ELF-1 (cell line): ENCODE results near the gene HELB.

Source experiments
- DNase-seq: peaks from one replicate; pipeline ENCODE4 v3.0.0-alpha.2; 2016; ENCODE audit warnings: low read depth, low spot score

The HELB gene

DNA sequence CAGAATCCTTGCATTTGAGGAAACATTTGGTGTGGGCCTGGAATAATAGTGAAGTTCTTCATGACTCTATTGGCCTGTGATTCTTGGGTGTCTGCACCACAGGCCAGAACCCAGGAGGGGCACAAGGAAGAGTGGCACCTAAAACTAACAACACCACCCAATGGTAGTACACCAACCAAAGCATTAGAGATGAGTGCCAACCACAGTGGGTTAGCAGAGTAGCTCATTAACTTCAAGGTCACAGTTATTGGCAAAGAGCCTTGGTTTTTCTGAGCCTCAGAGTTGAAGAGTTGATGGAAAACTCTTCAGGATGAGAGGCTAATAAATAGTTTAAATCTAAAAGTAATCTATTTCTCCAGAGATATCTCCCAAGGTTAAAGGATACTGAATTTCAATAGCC lies 57.0 kb downstream of the HELB start:
- no peak for DNase-seq

DNA sequence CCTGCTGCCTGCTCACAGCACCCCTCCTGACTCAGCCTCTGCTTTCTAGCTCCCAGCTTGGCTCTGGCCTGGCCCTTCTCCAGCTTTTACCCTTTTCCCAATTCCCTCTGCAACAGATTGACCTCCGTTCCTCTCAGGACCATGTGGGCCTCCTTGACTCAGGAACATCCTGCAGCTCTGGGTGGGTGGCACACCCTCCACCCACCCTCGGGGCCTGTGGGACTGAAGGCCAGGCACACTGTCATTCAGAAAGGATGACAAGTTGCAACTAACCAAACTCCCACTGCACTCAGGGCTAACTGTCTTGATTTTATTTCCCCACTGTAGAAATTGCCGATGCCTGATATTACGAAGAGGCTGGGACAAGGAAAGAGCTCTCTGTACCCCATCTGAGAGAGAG lies 59.4 kb downstream of the HELB start:
- DNase-seq = no peak

DNA sequence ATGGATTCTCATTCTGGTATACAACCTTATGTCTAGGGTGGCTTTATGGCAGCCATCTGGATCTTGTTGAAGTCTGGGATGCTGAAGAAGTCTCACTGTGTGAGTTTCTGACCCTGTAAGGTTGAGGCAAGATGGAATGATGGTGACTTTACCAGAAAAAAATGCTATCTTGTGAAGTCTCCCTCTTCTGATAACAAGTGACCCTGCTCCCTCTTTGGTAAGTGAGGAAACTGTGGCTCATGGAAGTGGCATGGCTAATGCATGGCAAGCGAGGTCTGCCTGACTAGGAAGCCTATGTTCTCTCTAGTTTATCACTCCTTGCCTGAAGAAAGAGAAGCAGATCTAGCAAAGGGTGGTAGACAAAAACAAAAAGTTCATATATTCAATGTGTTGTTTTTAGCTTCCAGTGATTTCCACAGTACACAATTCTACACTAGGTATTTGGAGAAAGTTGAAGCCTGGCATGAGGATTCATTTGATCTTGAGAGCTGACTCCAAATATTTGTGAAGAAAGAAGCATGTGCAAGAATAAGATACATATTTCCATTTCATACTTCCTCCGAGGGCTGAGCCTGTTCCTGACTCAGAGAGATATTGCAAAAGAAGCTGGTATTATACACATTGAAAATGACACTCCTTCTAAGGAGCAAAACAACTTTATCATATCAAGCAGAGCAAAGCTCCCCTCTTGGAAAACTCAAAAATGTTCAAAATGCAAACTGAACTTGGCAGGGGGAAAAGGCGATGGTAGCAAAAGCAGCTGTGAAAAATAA lies 63.6 kb downstream of the HELB start:
- DNase-seq = no peak

DNA sequence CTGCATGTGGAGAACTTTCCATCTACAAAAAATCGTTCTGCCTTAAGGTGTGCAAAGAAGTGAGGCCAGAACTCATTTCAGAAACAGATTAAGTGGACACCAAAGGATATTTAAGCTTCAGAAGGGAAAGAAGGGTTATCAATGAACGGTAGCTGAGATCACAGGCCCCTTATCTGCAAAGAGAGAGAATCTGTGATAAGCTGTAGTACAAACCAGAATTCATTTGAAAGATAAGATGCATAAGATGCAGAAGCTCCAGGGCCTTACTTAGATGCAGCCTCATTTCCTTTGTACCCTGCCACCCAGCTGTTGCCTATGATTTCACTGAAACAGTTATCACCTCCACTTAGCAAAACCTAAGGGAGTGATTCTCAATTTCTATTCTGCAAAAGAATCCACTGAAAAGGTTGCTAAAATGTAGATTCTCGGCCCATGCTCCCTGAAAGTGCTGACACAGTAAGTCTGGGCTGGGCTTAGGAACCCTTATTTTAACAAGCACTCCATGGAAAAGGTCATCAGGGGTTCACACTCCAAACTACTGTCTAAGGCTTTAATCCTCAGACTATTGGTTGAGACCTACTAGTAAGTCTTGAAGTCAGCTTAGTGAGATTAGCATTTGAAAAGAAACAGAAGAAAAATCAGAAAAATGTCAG lies 64.8 kb downstream of the HELB start:
- DNase-seq = no peak

DNA sequence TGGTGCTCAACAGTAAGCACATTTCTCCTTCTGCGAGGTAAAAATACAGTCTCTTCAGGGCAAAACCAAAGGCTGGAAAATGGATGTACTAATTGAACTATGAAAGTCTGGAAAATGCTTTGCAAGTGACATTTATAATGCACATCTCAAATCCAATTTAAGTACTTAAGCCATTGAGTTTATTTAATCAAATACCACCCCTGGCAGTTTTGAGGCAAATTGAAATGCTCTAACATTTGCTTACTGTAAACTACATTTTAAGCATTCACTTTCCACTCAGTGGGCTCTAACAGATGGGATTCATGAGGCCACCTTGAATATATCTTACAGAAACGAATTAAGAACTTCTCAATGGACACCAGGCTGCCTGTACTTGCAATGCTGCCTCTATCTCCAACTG lies 69.7 kb downstream of the HELB start:
- DNase-seq = no peak

DNA sequence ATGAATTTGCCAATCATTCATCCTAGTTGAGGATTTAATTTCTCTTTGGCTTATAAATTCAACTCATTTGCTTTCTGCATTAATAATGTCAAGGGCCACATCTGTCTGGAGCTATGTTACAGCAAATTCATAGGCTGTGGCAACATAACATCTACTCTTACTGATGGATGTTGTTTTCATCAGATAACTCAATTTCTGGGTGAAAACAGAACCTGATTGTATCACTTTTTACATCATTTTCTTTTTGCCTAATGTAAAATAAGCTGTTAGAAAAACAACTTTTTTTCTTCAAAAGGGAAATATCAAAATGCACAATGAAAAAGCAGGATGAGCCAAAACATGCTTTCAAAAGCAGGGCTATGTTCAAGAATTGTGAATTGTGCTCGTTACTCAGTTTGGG lies 73.3 kb downstream of the HELB start:
- no peak for DNase-seq

DNA sequence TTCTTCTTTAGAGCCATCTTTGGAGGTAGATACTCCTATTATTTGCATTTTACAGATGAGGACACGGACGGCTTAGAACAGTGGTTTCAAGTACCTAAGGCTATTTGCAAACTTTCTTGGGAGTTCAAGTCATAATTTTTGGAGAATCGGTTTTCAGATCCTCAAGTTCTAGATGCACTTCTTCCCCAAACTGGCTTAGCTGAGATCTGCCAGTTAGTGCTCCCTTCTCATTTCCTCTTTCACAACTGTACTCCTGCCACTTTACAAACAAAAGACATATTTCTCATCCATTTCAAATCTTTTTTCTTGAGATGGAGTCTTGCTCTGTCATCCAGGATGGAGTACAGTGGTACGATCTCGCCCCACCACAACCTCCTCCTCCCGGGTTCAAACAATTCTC lies 77.3 kb downstream of the HELB start:
- no peak for DNase-seq

DNA sequence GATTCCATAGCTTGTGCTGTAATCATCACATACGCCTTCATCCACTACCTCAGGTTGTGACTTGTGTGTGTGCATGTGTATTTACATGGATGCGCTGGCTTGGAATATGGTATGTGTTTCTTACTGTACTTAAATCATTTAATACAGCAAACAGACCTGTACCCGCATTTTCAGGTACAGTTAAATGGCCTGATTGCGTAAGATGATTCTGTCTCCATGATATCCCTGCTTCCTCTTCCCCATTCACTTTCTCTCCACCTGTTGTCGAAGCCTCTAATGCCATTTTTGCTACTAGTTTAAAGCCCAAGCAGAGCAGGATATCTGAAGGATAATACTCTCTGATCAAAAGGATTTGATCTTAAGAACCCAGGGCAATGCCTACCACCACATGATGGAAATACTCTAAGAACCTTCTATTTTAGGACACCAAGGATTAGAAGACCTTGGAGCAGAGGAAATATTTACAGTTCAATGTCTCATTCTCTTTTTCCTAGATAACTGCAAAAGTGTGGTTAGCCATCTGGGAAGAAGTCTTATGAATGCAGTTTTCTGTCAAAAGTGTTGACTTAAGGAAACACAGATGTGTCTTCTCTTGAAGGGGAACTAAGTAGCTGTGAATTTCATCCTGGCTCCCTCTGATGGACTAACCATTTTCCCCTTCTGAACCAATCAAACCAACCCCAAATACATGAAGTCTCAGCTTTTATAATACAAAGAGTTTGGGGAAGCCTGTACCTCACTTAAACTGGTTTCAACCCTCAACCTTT lies 78.7 kb downstream of the HELB start:
- no peak for DNase-seq

DNA sequence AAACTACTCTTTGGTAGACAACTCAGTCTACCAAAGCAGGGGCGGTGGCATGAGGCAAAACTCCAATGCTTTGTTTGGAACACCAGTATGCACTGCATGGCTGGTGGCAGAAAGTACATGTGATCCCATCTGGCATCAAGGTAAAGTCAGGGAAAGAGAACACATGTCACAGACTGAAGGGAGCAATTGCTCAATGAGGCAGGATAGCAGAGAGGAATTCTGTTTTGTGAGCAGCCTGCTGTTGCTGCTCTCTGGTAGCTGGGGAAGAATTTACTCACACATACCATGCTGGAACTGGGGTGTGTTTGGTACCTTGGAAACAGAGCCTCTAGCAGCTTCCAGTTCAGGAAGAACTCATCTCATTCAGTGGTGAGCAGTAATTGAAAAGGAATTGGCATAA lies 84.8 kb downstream of the HELB start:
- no peak for DNase-seq
